BLaER1 (cell line): ENCODE data around the gene TSPAN9.

Experiments used
- H3K27ac ChIP-seq: shearing (Covaris generic); formaldehyde crosslinking; 2 replicates; pipeline ENCODE4 v1.8.1; 2022
- H3K27me3 ChIP-seq: shearing (Covaris generic); formaldehyde crosslinking; 2 replicates; pipeline ENCODE4 v1.8.1; 2022
- H3K36me3 ChIP-seq: shearing (Covaris generic); formaldehyde crosslinking; 2 replicates; pipeline ENCODE4 v1.8.1; 2022
- H3K4me1 ChIP-seq: shearing (Covaris generic); formaldehyde crosslinking; 2 replicates; pipeline ENCODE4 v1.8.1; 2022
- H3K4me2 ChIP-seq: shearing (Covaris generic); formaldehyde crosslinking; 2 replicates; pipeline ENCODE4 v1.8.1; 2022
- H3K4me3 ChIP-seq: shearing (Covaris generic); formaldehyde crosslinking; 2 replicates; pipeline ENCODE4 v1.8.1; 2022
- H3K9ac ChIP-seq: shearing (Covaris generic); formaldehyde crosslinking; 2 replicates; pipeline ENCODE4 v1.8.1; 2022
- H3K9me3 ChIP-seq: shearing (Covaris generic); formaldehyde crosslinking; 2 replicates; pipeline ENCODE4 v1.8.1; 2022
- H4K20me1 ChIP-seq: shearing (Covaris generic); formaldehyde crosslinking; 2 replicates; pipeline ENCODE4 v1.8.1; 2022
- Cebpa-rat ChIP-seq: shearing (Covaris generic); IDR thresholded peaks from 2 replicates; pipeline ENCODE4 v1.8.1; 2022

TSPAN9 gene

GRCh38 chr12:3165078-3165980, 88.2 kb downstream of the TSPAN9 start:
- peak overlapping the region; percentile 45 for H3K4me2 ChIP-seq
- TF ChIP-seq Cebpa-rat: no peak
- peaks cover 18% of the 10 kb centered on the region for H3K9me3 ChIP-seq
- H3K27me3 ChIP-seq: no peaks in the 10 kb centered on the region
- H3K9ac ChIP-seq: no peak overlapping the region
- no peak overlapping the region for H3K4me3 ChIP-seq
- no peak overlapping the region for H3K27ac ChIP-seq
- H4K20me1 ChIP-seq: 0 out of 2 replicates have a peak, but pooled peaks cover 9% of the 10 kb centered on the region
- H3K4me1 ChIP-seq: peaks cover 26% of the 10 kb centered on the region
- H3K36me3 ChIP-seq: 0 out of 2 replicates have a peak, but pooled peaks cover 6% of the 10 kb centered on the region

- no peak overlapping the region for H3K27ac ChIP-seq
- H3K4me2 ChIP-seq: no peak overlapping the region
Observed at GRCh38 chr12:3167636-3168035, 90.5 kb downstream of the TSPAN9 start.

GRCh38 chr12:3168223-3169221, 91.3 kb downstream of the TSPAN9 start:
- H3K9ac ChIP-seq: no peak overlapping the region
- H3K27ac ChIP-seq: no peak overlapping the region
- H4K20me1 ChIP-seq: peaks cover 27% of the 10 kb centered on the region
- no peak overlapping the region for H3K4me3 ChIP-seq
- H3K4me1 ChIP-seq: peaks cover 23% of the 10 kb centered on the region
- H3K9me3 ChIP-seq: no peaks in the 10 kb centered on the region
- H3K4me2 ChIP-seq: no peak overlapping the region
- TF ChIP-seq Cebpa-rat: no peak
- H3K36me3 ChIP-seq: no peaks in the 10 kb centered on the region
- H3K27me3 ChIP-seq: no peaks in the 10 kb centered on the region

More at GRCh38 chr12:3167636-3168035, 90.5 kb downstream of the TSPAN9 start:
- Histone ChIP-seq H3K4me3 (no peak overlapping the region), H3K9ac (no peak overlapping the region), H4K20me1 (peaks cover 18% of the 10 kb centered on the region), H3K27me3 (no peaks in the 10 kb centered on the region), H3K9me3 (no peaks in the 10 kb centered on the region; the same call in 1 of the 2 replicates), H3K4me1 (peaks cover 26% of the 10 kb centered on the region), H3K36me3 (no peaks in the 10 kb centered on the region)
- TF ChIP-seq Cebpa-rat: no peak

GRCh38 chr12:3170423-3171194, 93.4 kb downstream of the TSPAN9 start:
- no peak overlapping the region for H3K4me3 ChIP-seq
- H3K36me3 ChIP-seq: no peaks in the 10 kb centered on the region
- peaks cover 27% of the 10 kb centered on the region for H4K20me1 ChIP-seq
- no peaks in the 10 kb centered on the region for H3K27me3 ChIP-seq
- no peaks in the 10 kb centered on the region for H3K9me3 ChIP-seq
- no peak overlapping the region for H3K4me2 ChIP-seq
- H3K4me1 ChIP-seq: 0 out of 2 replicates have a peak, but pooled peaks cover 4% of the 10 kb centered on the region
- no peak overlapping the region for H3K27ac ChIP-seq
- no peak for TF ChIP-seq Cebpa-rat
- no peak overlapping the region for H3K9ac ChIP-seq

GRCh38 chr12:3171195-3171591, 94.0 kb downstream of the TSPAN9 start:
- Histone ChIP-seq H3K4me2 (no peak overlapping the region), H4K20me1 (peaks cover 27% of the 10 kb centered on the region), H3K4me3 (no peak overlapping the region), H3K9ac (no peak overlapping the region), H3K27me3 (no peaks in the 10 kb centered on the region), H3K27ac (no peak overlapping the region), H3K4me1 (peaks cover 8% of the 10 kb centered on the region; the same call in 1 of the 2 replicates), H3K9me3 (no peaks in the 10 kb centered on the region), H3K36me3 (no peaks in the 10 kb centered on the region)
- TF ChIP-seq Cebpa-rat: no peak

- H3K27ac ChIP-seq: no peak overlapping the region
- H3K36me3 ChIP-seq: no peaks in the 10 kb centered on the region
- H3K9ac ChIP-seq: no peak overlapping the region
- H3K4me1 ChIP-seq: peaks cover 20% of the 10 kb centered on the region
- no peak overlapping the region for H3K4me2 ChIP-seq
- TF ChIP-seq Cebpa-rat: no peak
- no peaks in the 10 kb centered on the region for H3K27me3 ChIP-seq
- H4K20me1 ChIP-seq: peaks cover 27% of the 10 kb centered on the region
- H3K4me3 ChIP-seq: no peak overlapping the region
- H3K9me3 ChIP-seq: no peaks in the 10 kb centered on the region
Observed at GRCh38 chr12:3172124-3173007, 95.2 kb downstream of the TSPAN9 start.

GRCh38 chr12:3173008-3173553, 95.9 kb downstream of the TSPAN9 start:
- no peak for TF ChIP-seq Cebpa-rat
- Histone ChIP-seq H3K4me1 (peaks cover 27% of the 10 kb centered on the region), H3K27ac (no peak overlapping the region), H4K20me1 (peaks cover 27% of the 10 kb centered on the region), H3K36me3 (no peaks in the 10 kb centered on the region), H3K9me3 (no peaks in the 10 kb centered on the region), H3K4me2 (no peak overlapping the region), H3K9ac (no peak overlapping the region), H3K27me3 (no peaks in the 10 kb centered on the region), H3K4me3 (no peak overlapping the region)

- no peak for TF ChIP-seq Cebpa-rat
- Histone ChIP-seq H3K27ac (no peak overlapping the region), H4K20me1 (peaks cover 27% of the 10 kb centered on the region), H3K9ac (no peak overlapping the region), H3K4me1 (peaks cover 35% of the 10 kb centered on the region), H3K4me2 (no peak overlapping the region), H3K27me3 (no peaks in the 10 kb centered on the region), H3K9me3 (no peaks in the 10 kb centered on the region), H3K4me3 (no peak overlapping the region), H3K36me3 (no peaks in the 10 kb centered on the region)
Observed at GRCh38 chr12:3173912-3174311, 96.7 kb downstream of the TSPAN9 start.
